Colon (tissue), 2 donors: ENCODE measurements around the gene RUNX2.

Experiments used
- FAIRE-seq: peaks from 2 replicates; lab custom pipeline; 2012; peaks lifted over from hg19 to GRCh38; lab: Jason Lieb, UNC
- donor health status: control.
- donor health status: control.

Gene RUNX2

GRCh38 chr6:45679631-45680030 lies 351.5 kb downstream of the RUNX2 start:
- no peak for FAIRE-seq

- FAIRE-seq, result no peak
Observed at GRCh38 chr6:45681860-45682511, 353.9 kb downstream of the RUNX2 start.

- no peak for FAIRE-seq
Observed at GRCh38 chr6:45684476-45684875, 356.3 kb downstream of the RUNX2 start.

- FAIRE-seq, result no peak
Observed at GRCh38 chr6:45685076-45685475, 356.9 kb downstream of the RUNX2 start.

GRCh38 chr6:45686841-45687569 lies 358.9 kb downstream of the RUNX2 start:
- FAIRE-seq, result no peak

GRCh38 chr6:45687570-45687969 lies 359.4 kb downstream of the RUNX2 start:
- no peak for FAIRE-seq

- FAIRE-seq, result no peak
Observed at GRCh38 chr6:45688180-45688579, 360.1 kb downstream of the RUNX2 start.

GRCh38 chr6:45689926-45690615 lies 361.9 kb downstream of the RUNX2 start:
- FAIRE-seq, result no peak

- FAIRE-seq, result no peak
Observed at GRCh38 chr6:45690846-45691245, 362.7 kb downstream of the RUNX2 start.

GRCh38 chr6:45691426-45691825 lies 363.3 kb downstream of the RUNX2 start:
- FAIRE-seq, result no peak

- no peak for FAIRE-seq
Observed at GRCh38 chr6:45692021-45692420, 363.9 kb downstream of the RUNX2 start.

GRCh38 chr6:45696738-45697137 lies 368.6 kb downstream of the RUNX2 start:
- no peak for FAIRE-seq

GRCh38 chr6:45697605-45698004 lies 369.5 kb downstream of the RUNX2 start:
- FAIRE-seq, result no peak

GRCh38 chr6:45698046-45698445 lies 369.9 kb downstream of the RUNX2 start:
- no peak for FAIRE-seq

- no peak for FAIRE-seq
Observed at GRCh38 chr6:45699663-45700062, 371.5 kb downstream of the RUNX2 start.

GRCh38 chr6:45702849-45703739 lies 375.0 kb downstream of the RUNX2 start:
- no peak for FAIRE-seq

- no peak for FAIRE-seq
Observed at GRCh38 chr6:45704056-45704800, 376.1 kb downstream of the RUNX2 start.

- FAIRE-seq, result no peak
Observed at GRCh38 chr6:45705137-45705855, 377.2 kb downstream of the RUNX2 start.

- no peak for FAIRE-seq
Observed at GRCh38 chr6:45706319-45706718, 378.2 kb downstream of the RUNX2 start.

- no peak for FAIRE-seq
Observed at GRCh38 chr6:45707176-45707575, 379.0 kb downstream of the RUNX2 start.

- FAIRE-seq, result no peak
Observed at GRCh38 chr6:45709781-45710220, 381.7 kb downstream of the RUNX2 start.
